Measurements from ENCODE around the gene OSBPL5.

- TF ChIP-seq BRCA1 (IDR thresholded peaks at IDR 0.05) (no peak), BRCA1 (CRISPR knock-in tag; IDR thresholded peaks at IDR 0.05) (no peak), MAX (CRISPR knock-in tag; IDR thresholded peaks at IDR 0.05) (no peak), FOXK2 (conservative IDR thresholded peaks at IDR 0.05 in 1 of 2, IDR thresholded peaks at IDR 0.05 in 1 of 2; ENCODE audit: low read depth in 2 of 2) (no peak), E2F1 (CRISPR knock-in tag; IDR thresholded peaks at IDR 0.05) (no peak), NRF1 (conservative IDR thresholded peaks at IDR 0.05 in 1 of 2, IDR thresholded peaks at IDR 0.05 in 1 of 2) (no peak)
These were observed 124.2 kb downstream of the OSBPL5 start for GRCh38 chr11:3040881-3041280.
